Karpas-422 (cell line): ENCODE results near the gene HMCN2. TPM values are rescaled to one million over a fixed set of nuclear protein-coding genes. Genes with fewer than 3 reads are reported as not detected.

ENCODE experiments used
- DNase-seq: peaks from one replicate; pipeline ENCODE4 v3.0.0-alpha.2; 2015
- H2AFZ ChIP-seq: fragments of 200-600 bp; sonication (generic); 2 replicates; pipeline ENCODE4 v1.6.1; 2014; ENCODE audit warnings: antibody characterized with exemption, low read length, mixed read lengths
- H3K27ac ChIP-seq: fragments of 200-600 bp; sonication (generic); 2 replicates; pipeline ENCODE4 v1.5.1; 2014; ENCODE audit warnings: mild to moderate bottlenecking, low read length, moderate library complexity
- H3K27me3 ChIP-seq: fragments of 200-600 bp; sonication (generic); 2 replicates; pipeline ENCODE4 v1.6.1; 2014; ENCODE audit warnings: low read length, mixed read lengths
- H3K36me3 ChIP-seq: fragments of 200-600 bp; sonication (generic); 2 replicates; pipeline ENCODE4 v1.6.1; 2014; ENCODE audit warnings: low read length, mixed read lengths; ENCODE audit not compliant: insufficient read depth
- H3K4me1 ChIP-seq: fragments of 200-600 bp; sonication (generic); 2 replicates; pipeline ENCODE4 v1.6.1; 2014; ENCODE audit warnings: mild to moderate bottlenecking, low read length, mixed read lengths
- H3K4me2 ChIP-seq: fragments of 200-600 bp; sonication (generic); 2 replicates; pipeline ENCODE4 v1.6.1; 2014; ENCODE audit warnings: low read length, low read depth, mild to moderate bottlenecking; ENCODE audit not compliant: poor library complexity, severe bottlenecking
- H3K4me3 ChIP-seq: fragments of 200-600 bp; sonication (generic); 2 replicates; pipeline ENCODE4 v1.5.1; 2014; ENCODE audit warnings: mild to moderate bottlenecking, antibody characterized with exemption, low read length, mixed read lengths
- H3K79me2 ChIP-seq: fragments of 200-600 bp; sonication (generic); 2 replicates; pipeline ENCODE4 v1.6.1; 2014; ENCODE audit warnings: mild to moderate bottlenecking, low read length, mixed read lengths
- H3K9ac ChIP-seq: fragments of 200-600 bp; sonication (generic); 2 replicates; pipeline ENCODE4 v1.6.0; 2014; ENCODE audit warnings: low read length
- H3K9me2 ChIP-seq: fragments of 200-600 bp; sonication (generic), shearing (Covaris generic); replicated peaks from 2 replicates; pipeline ENCODE4 v1.6.0; 2014; ENCODE audit warnings: mild to moderate bottlenecking, low read length, moderate library complexity; ENCODE audit not compliant: insufficient read depth
- H3K9me3 ChIP-seq: fragments of 300-700, 200-600 bp; sonication (generic); 2 replicates; pipeline ENCODE4 v1.6.1; 2014; ENCODE audit warnings: low read length, mixed read lengths
- H4K20me1 ChIP-seq: fragments of 200-600 bp; sonication (generic); 2 replicates; pipeline ENCODE4 v1.6.1; 2014; ENCODE audit warnings: mild to moderate bottlenecking, antibody characterized with exemption, low read length, low read depth; ENCODE audit not compliant: insufficient read depth
- total RNA-seq: library from RNA; depleted of rRNA; stranded (reverse); fragments of >200 nt; shearing (Covaris generic); gene quantifications from 2 replicates; pipeline ENCODE4 v1.2.3, GENCODE V29; 2014; ENCODE audit warnings: low replicate concordance

HMCN2 gene
- total RNA-seq, 1 experiment from 2014 or later: not detected

GRCh38 chr9:130390390-130390789 is 124.8 kb downstream of the HMCN2 start:
- no peak for DNase-seq
- H4K20me1 ChIP-seq: no peaks in the 10 kb centered on the region
- H3K9ac ChIP-seq: no peak overlapping the region
- H3K4me1 ChIP-seq: no peaks in the 10 kb centered on the region
- no peak overlapping the region for H3K4me2 ChIP-seq
- H2AFZ ChIP-seq: no peak overlapping the region
- no peaks in the 10 kb centered on the region for H3K9me2 ChIP-seq
- H3K36me3 ChIP-seq: no peaks in the 10 kb centered on the region
- no peak overlapping the region for H3K4me3 ChIP-seq
- no peaks in the 10 kb centered on the region for H3K27me3 ChIP-seq
- no peaks in the 10 kb centered on the region for H3K9me3 ChIP-seq
- H3K79me2 ChIP-seq: no peaks in the 10 kb centered on the region
- H3K27ac ChIP-seq: no peak overlapping the region

GRCh38 chr9:130390986-130391385 is 125.4 kb downstream of the HMCN2 start:
- Histone ChIP-seq H3K4me3 (no peak overlapping the region), H3K4me1 (no peaks in the 10 kb centered on the region), H3K79me2 (no peaks in the 10 kb centered on the region), H3K36me3 (no peaks in the 10 kb centered on the region), H4K20me1 (no peaks in the 10 kb centered on the region), H2AFZ (no peak overlapping the region), H3K4me2 (no peak overlapping the region), H3K9me3 (no peaks in the 10 kb centered on the region), H3K9me2 (no peaks in the 10 kb centered on the region), H3K9ac (no peak overlapping the region), H3K27me3 (no peaks in the 10 kb centered on the region), H3K27ac (no peak overlapping the region)
- no peak for DNase-seq

- no peaks in the 10 kb centered on the region for H3K27me3 ChIP-seq
- H3K4me1 ChIP-seq: no peaks in the 10 kb centered on the region
- no peak for DNase-seq
- H3K36me3 ChIP-seq: no peaks in the 10 kb centered on the region
- no peak overlapping the region for H2AFZ ChIP-seq
- H4K20me1 ChIP-seq: no peaks in the 10 kb centered on the region
- no peaks in the 10 kb centered on the region for H3K9me3 ChIP-seq
- H3K27ac ChIP-seq: no peak overlapping the region
- no peak overlapping the region for H3K9ac ChIP-seq
- H3K9me2 ChIP-seq: no peaks in the 10 kb centered on the region
- H3K4me3 ChIP-seq: no peak overlapping the region
- H3K79me2 ChIP-seq: no peaks in the 10 kb centered on the region
- no peak overlapping the region for H3K4me2 ChIP-seq
Observed at GRCh38 chr9:130391866-130392265, 126.3 kb downstream of the HMCN2 start.

GRCh38 chr9:130393681-130394071 is 128.1 kb downstream of the HMCN2 start:
- Histone ChIP-seq H3K4me2 (no peak overlapping the region), H3K27me3 (no peaks in the 10 kb centered on the region), H3K4me1 (no peaks in the 10 kb centered on the region), H3K36me3 (no peaks in the 10 kb centered on the region), H3K4me3 (no peak overlapping the region), H3K79me2 (no peaks in the 10 kb centered on the region), H4K20me1 (no peaks in the 10 kb centered on the region), H3K27ac (no peak overlapping the region), H2AFZ (no peak overlapping the region), H3K9me3 (no peaks in the 10 kb centered on the region), H3K9ac (no peak overlapping the region), H3K9me2 (no peaks in the 10 kb centered on the region)
- DNase-seq: no peak

GRCh38 chr9:130394320-130394719 is 128.8 kb downstream of the HMCN2 start:
- Histone ChIP-seq H3K79me2 (no peaks in the 10 kb centered on the region), H3K36me3 (no peaks in the 10 kb centered on the region), H3K27ac (no peak overlapping the region), H3K4me2 (no peak overlapping the region), H3K9me2 (no peaks in the 10 kb centered on the region), H4K20me1 (no peaks in the 10 kb centered on the region), H2AFZ (no peak overlapping the region), H3K4me1 (no peaks in the 10 kb centered on the region), H3K27me3 (no peaks in the 10 kb centered on the region), H3K4me3 (no peak overlapping the region), H3K9ac (no peak overlapping the region), H3K9me3 (no peaks in the 10 kb centered on the region)
- no peak for DNase-seq

- no peak for DNase-seq
- Histone ChIP-seq H3K4me1 (no peaks in the 10 kb centered on the region), H3K9me2 (no peaks in the 10 kb centered on the region), H2AFZ (no peak overlapping the region), H3K4me2 (no peak overlapping the region), H3K9ac (no peak overlapping the region), H3K79me2 (no peaks in the 10 kb centered on the region), H3K36me3 (no peaks in the 10 kb centered on the region), H4K20me1 (no peaks in the 10 kb centered on the region), H3K9me3 (no peaks in the 10 kb centered on the region), H3K4me3 (no peak overlapping the region), H3K27me3 (no peaks in the 10 kb centered on the region), H3K27ac (no peak overlapping the region)
Observed at GRCh38 chr9:130394814-130395470, 129.4 kb downstream of the HMCN2 start.

GRCh38 chr9:130395810-130396435 is 130.4 kb downstream of the HMCN2 start:
- no peak overlapping the region for H2AFZ ChIP-seq
- H3K27ac ChIP-seq: no peak overlapping the region
- no peak overlapping the region for H3K4me2 ChIP-seq
- H4K20me1 ChIP-seq: no peaks in the 10 kb centered on the region
- H3K4me1 ChIP-seq: no peaks in the 10 kb centered on the region
- no peaks in the 10 kb centered on the region for H3K27me3 ChIP-seq
- no peaks in the 10 kb centered on the region for H3K36me3 ChIP-seq
- DNase-seq: no peak
- no peaks in the 10 kb centered on the region for H3K9me3 ChIP-seq
- no peak overlapping the region for H3K4me3 ChIP-seq
- H3K9me2 ChIP-seq: no peaks in the 10 kb centered on the region
- H3K79me2 ChIP-seq: no peaks in the 10 kb centered on the region
- no peak overlapping the region for H3K9ac ChIP-seq

GRCh38 chr9:130396581-130396980 is 131.0 kb downstream of the HMCN2 start:
- H3K4me2 ChIP-seq: no peak overlapping the region
- no peaks in the 10 kb centered on the region for H4K20me1 ChIP-seq
- no peak overlapping the region for H2AFZ ChIP-seq
- no peaks in the 10 kb centered on the region for H3K9me2 ChIP-seq
- no peaks in the 10 kb centered on the region for H3K27me3 ChIP-seq
- H3K36me3 ChIP-seq: no peaks in the 10 kb centered on the region
- no peaks in the 10 kb centered on the region for H3K79me2 ChIP-seq
- no peak overlapping the region for H3K9ac ChIP-seq
- H3K4me1 ChIP-seq: no peaks in the 10 kb centered on the region
- no peak overlapping the region for H3K4me3 ChIP-seq
- no peaks in the 10 kb centered on the region for H3K9me3 ChIP-seq
- no peak for DNase-seq
- H3K27ac ChIP-seq: no peak overlapping the region
